CD4-positive, alpha-beta T cell treated with Interleukin-21 for 1 hour (primary cell): ENCODE data around the gene ACTBL2.
"Not testable (repeated sequence)": the region's sequence is repeated elsewhere in the genome, so short reads cannot be mapped to it uniquely, and the experiment has no call there.

Experiments
- DNase-seq: peaks from one replicate; pipeline ENCODE4 v3.0.0-alpha.2; 2020

The ACTBL2 gene

GRCh38 chr5:57494104-57495098, 11.8 kb upstream of the ACTBL2 start:
- peak; percentile 7 for DNase-seq

- DNase-seq, result no peak
These were observed 10.4 kb upstream of the ACTBL2 start for GRCh38 chr5:57493034-57493433.

GRCh38 chr5:57492632-57493031, 10.0 kb upstream of the ACTBL2 start:
- no peak for DNase-seq

- DNase-seq, result no peak
These were observed 8.9 kb upstream of the ACTBL2 start for GRCh38 chr5:57491369-57491965.

GRCh38 chr5:57488215-57488955, 5.8 kb upstream of the ACTBL2 start:
- DNase-seq, result no peak

- DNase-seq, result no peak
These were observed 3.5 kb upstream of the ACTBL2 start for GRCh38 chr5:57486027-57486602.

- no peak for DNase-seq
These were observed 3.8 kb downstream of the ACTBL2 start for GRCh38 chr5:57478826-57479225.

GRCh38 chr5:57476601-57477056, 6.0 kb downstream of the ACTBL2 start:
- DNase-seq, result no peak

- no peak for DNase-seq
These were observed 12.3 kb downstream of the ACTBL2 start for GRCh38 chr5:57470339-57470738.

- no peak for DNase-seq
These were observed 14.0 kb downstream of the ACTBL2 start for GRCh38 chr5:57468481-57469163.

- DNase-seq, result no peak
These were observed 16.1 kb downstream of the ACTBL2 start for GRCh38 chr5:57466544-57466943.

- not testable (repeated sequence) for DNase-seq
These were observed 22.6 kb downstream of the ACTBL2 start for GRCh38 chr5:57460056-57460455.

GRCh38 chr5:57458443-57458842, 24.2 kb downstream of the ACTBL2 start:
- no peak for DNase-seq

GRCh38 chr5:57456531-57457135, 26.0 kb downstream of the ACTBL2 start:
- no peak for DNase-seq

- DNase-seq, result no peak
These were observed 26.8 kb downstream of the ACTBL2 start for GRCh38 chr5:57455511-57456455.

GRCh38 chr5:57454896-57455295, 27.7 kb downstream of the ACTBL2 start:
- no peak for DNase-seq

- no peak for DNase-seq
These were observed 28.9 kb downstream of the ACTBL2 start for GRCh38 chr5:57453728-57454127.

GRCh38 chr5:57452885-57453284, 29.7 kb downstream of the ACTBL2 start:
- no peak for DNase-seq

- peak; percentile 5 for DNase-seq
These were observed 31.4 kb downstream of the ACTBL2 start for GRCh38 chr5:57450991-57451876.

GRCh38 chr5:57448751-57449150, 33.9 kb downstream of the ACTBL2 start:
- DNase-seq, result no peak
